NCI-H345 treated with DMSO at 0.1 percent for 48 hours (cell line): Measurements from ENCODE around the gene BPI.
"Not testable (repeated sequence)": the region's sequence is repeated elsewhere in the genome, so short reads cannot be mapped to it uniquely, and the experiment has no call there.

Experiments used
- DNase-seq: peaks from one replicate; lab custom pipeline; 2025; ENCODE audit not compliant: unreplicated experiment; lab: John Stamatoyannopoulos, UW

Gene BPI

GRCh38 chr20:38357653-38358207 is 53.8 kb downstream of the BPI start:
- no peak for DNase-seq

GRCh38 chr20:38358556-38358955 is 54.6 kb downstream of the BPI start:
- no peak for DNase-seq

GRCh38 chr20:38363004-38363747 is 59.2 kb downstream of the BPI start:
- DNase-seq: no peak

GRCh38 chr20:38369389-38369788 is 65.4 kb downstream of the BPI start:
- DNase-seq: no peak

GRCh38 chr20:38372806-38373205 is 68.8 kb downstream of the BPI start:
- no peak for DNase-seq

GRCh38 chr20:38373231-38373867 is 69.4 kb downstream of the BPI start:
- no peak for DNase-seq

- no peak for DNase-seq
Measured at GRCh38 chr20:38373898-38374297, 69.9 kb downstream of the BPI start.

- DNase-seq: no peak
Measured at GRCh38 chr20:38377039-38377685, 73.2 kb downstream of the BPI start.

GRCh38 chr20:38377838-38378237 is 73.9 kb downstream of the BPI start:
- DNase-seq: not testable (repeated sequence)

GRCh38 chr20:38383147-38383546 is 79.2 kb downstream of the BPI start:
- no peak for DNase-seq

GRCh38 chr20:38386004-38386403 is 82.0 kb downstream of the BPI start:
- no peak for DNase-seq

GRCh38 chr20:38386851-38387250 is 82.9 kb downstream of the BPI start:
- DNase-seq: no peak
